OCI-LY7 (cell line): ENCODE measurements around the gene SLC2A5. TPM values are rescaled to one million over a fixed set of nuclear protein-coding genes. Genes with fewer than 3 reads are reported as not detected.
"Not testable (repeated sequence)": the region's sequence is repeated elsewhere in the genome, so short reads cannot be mapped to it uniquely, and the experiment has no call there.

Source experiments
- BruUV-seq: library from RNA; stranded (reverse); fragments of 400-500 nt; replicated peaks from 2 replicates; lab custom pipeline; 2021; lab: Mats Ljungman, UMichigan
- CTCF ChIA-PET: fragments of 300-600 bp; sonication (Branson Sonifier 250); formaldehyde crosslinking; loops from one replicate; lab custom pipeline; 2022; ENCODE audit warnings: antibody characterized with exemption; ENCODE audit not compliant: unreplicated experiment; lab: Charles Lee
- POLR2A ChIA-PET: fragments of 300-600 bp; sonication (Branson Sonifier 250); formaldehyde crosslinking; loops from one replicate; lab custom pipeline; 2022; ENCODE audit warnings: antibody characterized with exemption; lab: Charles Lee
- DNase-seq: peaks from one replicate; pipeline ENCODE4 v3.0.0-alpha.2; 2015; ENCODE audit warnings: low spot score
- H2AFZ ChIP-seq: fragments of 200-600 bp; sonication (generic), shearing (Covaris generic); 2 replicates; pipeline ENCODE4 v1.6.1; 2014; ENCODE audit warnings: mild to moderate bottlenecking, antibody characterized with exemption, low read length, moderate library complexity
- H3K27ac ChIP-seq: fragments of 200-600 bp; sonication (generic); 2 replicates; pipeline ENCODE4 v1.5.1; 2014; ENCODE audit warnings: mixed run types, low read depth, mild to moderate bottlenecking, moderate library complexity, low read length, inconsistent platforms; ENCODE audit not compliant: poor library complexity, severe bottlenecking
- H3K36me3 ChIP-seq: fragments of 200-600 bp; sonication (generic); 2 replicates; pipeline ENCODE4 v1.6.1; 2014; ENCODE audit warnings: mild to moderate bottlenecking, antibody characterized with exemption, low read length, moderate library complexity, mixed read lengths; ENCODE audit not compliant: insufficient read depth
- H3K4me1 ChIP-seq: fragments of 200-600 bp; sonication (generic); 2 replicates; pipeline ENCODE4 v1.5.1; 2014; ENCODE audit warnings: mild to moderate bottlenecking, low read length; ENCODE audit not compliant: insufficient read depth, poor library complexity, severe bottlenecking
- H3K4me2 ChIP-seq: fragments of 200-600 bp; sonication (generic); 2 replicates; pipeline ENCODE4 v1.6.1; 2014; ENCODE audit warnings: mild to moderate bottlenecking, low read length
- H3K4me3 ChIP-seq: fragments of 200-600 bp; sonication (generic); 2 replicates; pipeline ENCODE4 v1.5.1; 2014; ENCODE audit warnings: mild to moderate bottlenecking, low read depth, low read length; ENCODE audit not compliant: poor library complexity, severe bottlenecking
- H3K79me2 ChIP-seq: fragments of 200-600 bp; sonication (generic); 2 replicates; pipeline ENCODE4 v1.6.1; 2016; ENCODE audit warnings: low read depth, mild to moderate bottlenecking, low read length, moderate library complexity, mixed read lengths; ENCODE audit not compliant: insufficient read depth
- H3K9me2 ChIP-seq: fragments of 200-600 bp; sonication (generic); 2 replicates; pipeline ENCODE4 v1.6.1; 2016; ENCODE audit warnings: mild to moderate bottlenecking, low read length, mixed read lengths; ENCODE audit not compliant: insufficient read depth
- H3K9me3 ChIP-seq: fragments of 200-600 bp; sonication (generic); 2 replicates; pipeline ENCODE4 v1.6.1; 2014; ENCODE audit warnings: mild to moderate bottlenecking, mixed run types, low read length, mixed read lengths
- H4K20me1 ChIP-seq: fragments of 200-600 bp; sonication (generic); 2 replicates; pipeline ENCODE4 v1.6.1; 2014; ENCODE audit warnings: mild to moderate bottlenecking, antibody characterized with exemption, low read length, moderate library complexity, mixed read lengths; ENCODE audit not compliant: insufficient read depth
- CTCF ChIP-seq: fragments of 200-600 bp; sonication (generic); conservative IDR thresholded peaks from 2 replicates; pipeline ENCODE4 v1.5.1; 2014; ENCODE audit warnings: mild to moderate bottlenecking, antibody characterized with exemption, low read length, moderate library complexity, mixed read lengths
- EZH2phosphoT487 ChIP-seq: fragments of 200-600 bp; sonication (generic); IDR thresholded peaks from 2 replicates; pipeline ENCODE4 v1.6.1; 2018; ENCODE audit warnings: low read depth, borderline replicate concordance, mild to moderate bottlenecking, mixed run types, antibody characterized with exemption, low read length, moderate library complexity, mixed read lengths
- intact Hi-C: fragments of 100-400 bp; cut with micrococcal nuclease; formaldehyde crosslinking; loops from one replicate; pipeline ENCODE4 v1.10.0; 2022; ENCODE audit not compliant: unreplicated experiment
- total RNA-seq, 2 experiments: library from RNA; depleted of rRNA in 1 of 2; stranded (reverse); fragments of >200 nt in 1 of 2; shearing (Covaris generic) in 1 of 2; gene quantifications; 2 replicates each; pipeline ENCODE4 v1.2.3, GENCODE V29; 2014 to 2022

The SLC2A5 gene
- total RNA-seq, 2 experiments from 2014 or later = 112 to 183 TPM

- H2AFZ ChIP-seq, H3K36me3 ChIP-seq, H3K79me2 ChIP-seq, BruUV-seq, H3K9me3 ChIP-seq, CTCF ChIA-PET, H3K27ac ChIP-seq, POLR2A ChIA-PET, H3K4me2 ChIP-seq, H4K20me1 ChIP-seq, H3K4me1 ChIP-seq, H3K9me2 ChIP-seq, H3K4me3 ChIP-seq, DNase-seq, intact Hi-C loops: not testable (repeated sequence)
Measured at GRCh38 chr1:8993962-8994675, 75.3 kb downstream of the SLC2A5 start.

DNA sequence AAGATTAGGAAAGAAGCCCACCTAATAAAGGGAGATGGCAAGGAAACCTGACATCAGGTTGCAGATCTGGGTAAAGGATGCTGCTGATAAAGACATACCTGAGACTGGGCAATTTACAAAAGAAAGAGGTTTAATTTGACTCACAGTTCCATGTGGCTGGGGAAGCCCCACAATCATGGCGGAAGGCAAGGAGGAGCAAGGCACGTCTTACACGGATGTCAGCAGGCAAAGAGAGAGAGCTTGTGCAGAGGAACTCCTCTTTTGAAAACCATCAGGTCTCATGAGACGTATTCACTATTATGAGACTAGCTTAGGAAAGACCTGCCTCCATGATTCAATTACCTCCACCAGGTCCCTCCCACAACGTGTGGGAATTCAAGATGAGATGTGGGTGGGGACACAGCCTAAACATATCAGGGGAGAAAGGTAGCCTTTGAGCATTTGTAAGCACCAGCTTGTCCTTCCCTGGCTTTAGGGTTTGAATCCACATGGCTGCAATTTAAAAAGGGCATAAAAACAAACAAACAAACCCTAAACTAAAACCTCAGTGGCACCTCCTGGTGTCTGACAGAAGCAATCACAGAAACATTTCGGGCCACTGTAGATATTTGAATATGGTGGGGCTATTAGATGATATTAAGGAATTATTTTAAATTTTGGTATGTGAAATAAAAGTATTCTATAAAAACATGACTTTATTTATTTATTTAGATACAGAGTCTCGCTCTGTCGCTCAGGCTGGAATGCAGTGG is 76.3 kb downstream of the SLC2A5 start:
- no peak overlapping the region for H3K27ac ChIP-seq
- H3K36me3 ChIP-seq = no peaks in the 10 kb centered on the region
- no peaks in the 10 kb centered on the region for H3K9me2 ChIP-seq
- intact Hi-C loops = no loop called here
- no TSS peak for BruUV-seq
- POLR2A ChIA-PET = no interaction called here
- H3K9me3 ChIP-seq = no peaks in the 10 kb centered on the region
- H2AFZ ChIP-seq = no peak overlapping the region
- no peak for DNase-seq
- CTCF ChIA-PET = no interaction called here
- H3K79me2 ChIP-seq = no peaks in the 10 kb centered on the region
- no peak for TF ChIP-seq EZH2phosphoT487
- TF ChIP-seq CTCF = 0 out of 2 replicates have a peak, but pooled peaks have one; percentile 47
- H3K4me3 ChIP-seq = no peak overlapping the region
- peaks cover 6% of the 10 kb centered on the region for H3K4me1 ChIP-seq
- no peaks in the 10 kb centered on the region for H4K20me1 ChIP-seq
- no peak overlapping the region for H3K4me2 ChIP-seq

- TF ChIP-seq CTCF (no peak), EZH2phosphoT487 (no peak)
- BruUV-seq = no TSS peak
- Histone ChIP-seq H3K27ac (no peak overlapping the region), H3K4me1 (peaks cover 29% of the 10 kb centered on the region), H2AFZ (no peak overlapping the region), H4K20me1 (no peaks in the 10 kb centered on the region), H3K79me2 (no peaks in the 10 kb centered on the region), H3K4me3 (no peak overlapping the region), H3K9me3 (no peaks in the 10 kb centered on the region), H3K9me2 (no peaks in the 10 kb centered on the region), H3K36me3 (no peaks in the 10 kb centered on the region), H3K4me2 (no peak overlapping the region)
- intact Hi-C loops = no loop called here
- ChIA-PET POLR2A (no interaction called here), CTCF (interaction anchor here (1.4 kb wide), 1 partner anchor 15 kb away, joined by 5 read pairs; no protein-coding TSS in a partner anchor)
- DNase-seq = no peak
Measured at GRCh38 chr1:8989821-8990220, 79.6 kb downstream of the SLC2A5 start.
